Activated T-cell treated with anti-CD3 and anti-CD28 coated beads for 24 hours (primary cell): ENCODE data around the gene PNLIPRP2.

Experiments used
- DNase-seq: peaks from one replicate; pipeline ENCODE4 v3.0.0-alpha.2; 2020; ENCODE audit warnings: low read depth

PNLIPRP2 gene

GRCh38 chr10:116655568-116655967 lies 34.8 kb downstream of the PNLIPRP2 start:
- DNase-seq: no peak

GRCh38 chr10:116656044-116656443 lies 35.3 kb downstream of the PNLIPRP2 start:
- DNase-seq: no peak

GRCh38 chr10:116657863-116658551 lies 37.3 kb downstream of the PNLIPRP2 start:
- no peak for DNase-seq

GRCh38 chr10:116659049-116659670 lies 38.4 kb downstream of the PNLIPRP2 start:
- no peak for DNase-seq

- no peak for DNase-seq
Observed at GRCh38 chr10:116660860-116661259, 40.1 kb downstream of the PNLIPRP2 start.

- DNase-seq: no peak
Observed at GRCh38 chr10:116663342-116663741, 42.6 kb downstream of the PNLIPRP2 start.

GRCh38 chr10:116664631-116665030 lies 43.9 kb downstream of the PNLIPRP2 start:
- no peak for DNase-seq

GRCh38 chr10:116665541-116666125 lies 44.9 kb downstream of the PNLIPRP2 start:
- no peak for DNase-seq

- DNase-seq: no peak
Observed at GRCh38 chr10:116667484-116667883, 46.7 kb downstream of the PNLIPRP2 start.

GRCh38 chr10:116668018-116668417 lies 47.3 kb downstream of the PNLIPRP2 start:
- DNase-seq: no peak

- DNase-seq: no peak
Observed at GRCh38 chr10:116668446-116668845, 47.7 kb downstream of the PNLIPRP2 start.

GRCh38 chr10:116669080-116669479 lies 48.3 kb downstream of the PNLIPRP2 start:
- no peak for DNase-seq

GRCh38 chr10:116669832-116670644 lies 49.3 kb downstream of the PNLIPRP2 start:
- no peak for DNase-seq

- DNase-seq: no peak
Observed at GRCh38 chr10:116670706-116671105, 50.0 kb downstream of the PNLIPRP2 start.

GRCh38 chr10:116671274-116671926 lies 50.6 kb downstream of the PNLIPRP2 start:
- DNase-seq: no peak

- no peak for DNase-seq
Observed at GRCh38 chr10:116672891-116673290, 52.1 kb downstream of the PNLIPRP2 start.

- DNase-seq: no peak
Observed at GRCh38 chr10:116673866-116674265, 53.1 kb downstream of the PNLIPRP2 start.

GRCh38 chr10:116674901-116675423 lies 54.2 kb downstream of the PNLIPRP2 start:
- no peak for DNase-seq

GRCh38 chr10:116676118-116676517 lies 55.4 kb downstream of the PNLIPRP2 start:
- DNase-seq: no peak

GRCh38 chr10:116676633-116677032 lies 55.9 kb downstream of the PNLIPRP2 start:
- DNase-seq: no peak

GRCh38 chr10:116679351-116679750 lies 58.6 kb downstream of the PNLIPRP2 start:
- DNase-seq: no peak

GRCh38 chr10:116683166-116683565 lies 62.4 kb downstream of the PNLIPRP2 start:
- DNase-seq: no peak
